Panc1 (cell line): ENCODE measurements around the gene CDK18. TPM values are rescaled to one million over a fixed set of nuclear protein-coding genes. Genes with fewer than 3 reads are reported as not detected.

ENCODE experiments used
- ATAC-seq: fragments of 200-7000 bp; cut with Tn5 transposase; 2 replicates; pipeline ENCODE4 v1.9.1; 2020; ENCODE audit warnings: mild to moderate bottlenecking, moderate library complexity
- BruUV-seq: library from RNA; stranded (reverse); fragments of 400-500 nt; replicated peaks from 2 replicates; lab custom pipeline; 2021; lab: Mats Ljungman, UMichigan
- CTCF ChIA-PET: fragments of 300-600 bp; sonication (Branson Sonifier 250); formaldehyde crosslinking; loops from one replicate; lab custom pipeline; 2022; ENCODE audit warnings: antibody characterized with exemption; lab: Charles Lee
- POLR2A ChIA-PET: fragments of 300-600 bp; sonication (Branson Sonifier 250); formaldehyde crosslinking; loops from one replicate; lab custom pipeline; 2022; ENCODE audit warnings: antibody characterized with exemption; lab: Charles Lee
- DNase-seq: peaks from one replicate; pipeline ENCODE4 v3.0.0-alpha.2; 2010; ENCODE audit warnings: low read depth, low spot score
- H3K27ac ChIP-seq: 2 replicates; pipeline ENCODE4 v1.5.1; 2011; ENCODE audit warnings: mild to moderate bottlenecking, low read length, inconsistent platforms
- H3K27me3 ChIP-seq: fragments of 200-500 bp; sonication (Bioruptor generic); 2 replicates; pipeline ENCODE4 v1.6.0; 2014; ENCODE audit warnings: low read length, inconsistent platforms; ENCODE audit not compliant: control insufficient read depth, insufficient read depth
- H3K36me3 ChIP-seq: fragments of 200-500 bp; sonication (Bioruptor generic); 2 replicates; pipeline ENCODE4 v1.5.1; 2014; ENCODE audit warnings: inconsistent platforms, mild to moderate bottlenecking, low read length, moderate library complexity; ENCODE audit not compliant: control insufficient read depth, insufficient read depth
- H3K4me1 ChIP-seq: 2 replicates; pipeline ENCODE4 v1.5.1; 2011; ENCODE audit warnings: inconsistent platforms, mild to moderate bottlenecking, low read length, moderate library complexity; ENCODE audit not compliant: control insufficient read depth, insufficient read depth
- H3K4me3 ChIP-seq, 2 experiments: 2 replicates each; pipeline ENCODE4 v1.5.1; 2011 to 2012; ENCODE audit warnings: low read depth in 2 of 2, low read length in 2 of 2, mild to moderate bottlenecking in 2 of 2, inconsistent platforms in 1 of 2, moderate library complexity in 1 of 2
- H3K9me3 ChIP-seq: fragments of 200-500 bp; sonication (Bioruptor generic); 2 replicates; pipeline ENCODE4 v1.5.1; 2014; ENCODE audit warnings: low read depth, mild to moderate bottlenecking, inconsistent platforms, low read length, moderate library complexity; ENCODE audit not compliant: control insufficient read depth, insufficient read depth
- CTCF ChIP-seq: fragments of 450-650 bp; IDR thresholded peaks from 2 replicates; pipeline ENCODE4 v1.5.1; 2017; ENCODE audit warnings: mild to moderate bottlenecking
- POLR2AphosphoS5 ChIP-seq: IDR thresholded peaks from 2 replicates; pipeline ENCODE4 v1.6.1; 2012; ENCODE audit warnings: mild to moderate bottlenecking, low read depth, low read length, moderate library complexity
- SIN3A ChIP-seq: IDR thresholded peaks from 2 replicates; pipeline ENCODE4 v1.6.1; 2012; ENCODE audit warnings: low read depth, mild to moderate bottlenecking, low read length, moderate library complexity, borderline replicate concordance; ENCODE audit not compliant: insufficient read depth
- TCF7L2 ChIP-seq: IDR thresholded peaks from 2 replicates; pipeline ENCODE4 v1.6.1; 2011; ENCODE audit warnings: mild to moderate bottlenecking, low read depth, low read length, inconsistent platforms
- in situ Hi-C: cut with HindIII; loops from 2 replicates; pipeline ENCODE4 v1.10.0; 2016; ENCODE audit warnings: low sequenced_read_pairs, low pct_unique_long_range_greater_than_20kb
- intact Hi-C: fragments of 100-400 bp; cut with micrococcal nuclease; formaldehyde crosslinking; loops from one replicate; pipeline ENCODE4 v1.10.0; 2022; ENCODE audit not compliant: unreplicated experiment
- total RNA-seq: library from RNA; stranded (reverse); gene quantifications from one replicate; pipeline ENCODE4 v1.2.1, GENCODE V29; 2021; ENCODE audit not compliant: unreplicated experiment
- TF ChIP-seq, protein P1 (sequence below), 2 experiments: IDR thresholded peaks; 2 replicates each; pipeline ENCODE4 v1.6.1; 2011 to 2012; ENCODE audit warnings: low read depth in 2 of 2, control low read depth in 1 of 2, low read length in 1 of 2, mild to moderate bottlenecking in 1 of 2, moderate library complexity in 1 of 2; ENCODE audit not compliant: insufficient read depth in 1 of 2

CDK18 gene
- total RNA-seq, 1 experiment from 2014 or later, result 7.0 TPM

DNA sequence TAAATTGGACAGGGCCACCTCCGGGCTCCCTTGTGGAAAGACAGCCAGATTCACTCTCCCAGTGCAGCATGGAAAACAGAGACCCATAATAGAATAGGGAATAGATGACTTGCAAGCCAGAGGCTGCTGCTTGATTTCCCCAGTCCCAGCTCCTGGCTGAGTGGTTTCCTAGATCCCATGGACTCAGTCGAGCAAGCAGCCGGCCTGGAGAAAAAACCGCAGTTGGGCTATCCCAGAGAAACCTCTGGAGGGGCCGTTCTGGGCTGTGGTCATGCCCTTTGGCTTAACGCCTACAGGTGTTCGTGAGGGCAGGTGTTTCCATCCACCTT, 65.7 kb downstream of the CDK18 start:
- ChIA-PET POLR2A (no interaction called here), CTCF (interaction anchor here (1.1 kb wide), 1 partner anchor 46 kb away, joined by 4 read pairs; no protein-coding TSS in a partner anchor)
- no peak; the same call in 1 of the 2 replicates for ATAC-seq
- Histone ChIP-seq H3K4me1 (no peaks in the 10 kb centered on the region; the same call in 1 of the 2 replicates), H3K4me3 (no peak overlapping the region), H3K36me3 (no peaks in the 10 kb centered on the region), H3K27me3 (peaks cover 38% of the 10 kb centered on the region), H3K9me3 (no peaks in the 10 kb centered on the region), H3K27ac (no peak overlapping the region)
- no TSS peak for BruUV-seq
- TF ChIP-seq SIN3A (no peak), CTCF (no peak), TCF7L2 (no peak), POLR2AphosphoS5 (no peak)
- TF ChIP-seq, protein P1, sequence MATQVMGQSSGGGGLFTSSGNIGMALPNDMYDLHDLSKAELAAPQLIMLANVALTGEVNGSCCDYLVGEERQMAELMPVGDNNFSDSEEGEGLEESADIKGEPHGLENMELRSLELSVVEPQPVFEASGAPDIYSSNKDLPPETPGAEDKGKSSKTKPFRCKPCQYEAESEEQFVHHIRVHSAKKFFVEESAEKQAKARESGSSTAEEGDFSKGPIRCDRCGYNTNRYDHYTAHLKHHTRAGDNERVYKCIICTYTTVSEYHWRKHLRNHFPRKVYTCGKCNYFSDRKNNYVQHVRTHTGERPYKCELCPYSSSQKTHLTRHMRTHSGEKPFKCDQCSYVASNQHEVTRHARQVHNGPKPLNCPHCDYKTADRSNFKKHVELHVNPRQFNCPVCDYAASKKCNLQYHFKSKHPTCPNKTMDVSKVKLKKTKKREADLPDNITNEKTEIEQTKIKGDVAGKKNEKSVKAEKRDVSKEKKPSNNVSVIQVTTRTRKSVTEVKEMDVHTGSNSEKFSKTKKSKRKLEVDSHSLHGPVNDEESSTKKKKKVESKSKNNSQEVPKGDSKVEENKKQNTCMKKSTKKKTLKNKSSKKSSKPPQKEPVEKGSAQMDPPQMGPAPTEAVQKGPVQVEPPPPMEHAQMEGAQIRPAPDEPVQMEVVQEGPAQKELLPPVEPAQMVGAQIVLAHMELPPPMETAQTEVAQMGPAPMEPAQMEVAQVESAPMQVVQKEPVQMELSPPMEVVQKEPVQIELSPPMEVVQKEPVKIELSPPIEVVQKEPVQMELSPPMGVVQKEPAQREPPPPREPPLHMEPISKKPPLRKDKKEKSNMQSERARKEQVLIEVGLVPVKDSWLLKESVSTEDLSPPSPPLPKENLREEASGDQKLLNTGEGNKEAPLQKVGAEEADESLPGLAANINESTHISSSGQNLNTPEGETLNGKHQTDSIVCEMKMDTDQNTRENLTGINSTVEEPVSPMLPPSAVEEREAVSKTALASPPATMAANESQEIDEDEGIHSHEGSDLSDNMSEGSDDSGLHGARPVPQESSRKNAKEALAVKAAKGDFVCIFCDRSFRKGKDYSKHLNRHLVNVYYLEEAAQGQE (IDR thresholded peaks at IDR 0.05; ENCODE audit: insufficient read depth in 1 of 2, low read depth in 2 of 2, low read length in 1 of 2), result no peak
- in situ Hi-C loops, result no loop called here
- intact Hi-C loops, result no loop called here
- DNase-seq, result no peak

- Histone ChIP-seq H3K27ac (no peak overlapping the region), H3K4me1 (no peaks in the 10 kb centered on the region; the same call in 1 of the 2 replicates), H3K4me3 (no peak overlapping the region), H3K9me3 (no peaks in the 10 kb centered on the region), H3K36me3 (no peaks in the 10 kb centered on the region), H3K27me3 (peaks cover 33% of the 10 kb centered on the region)
- BruUV-seq, result no TSS peak
- CTCF ChIA-PET, result interaction anchor here (1.1 kb wide), 1 partner anchor 47 kb away, joined by 4 read pairs; no protein-coding TSS in a partner anchor
- POLR2A ChIA-PET, result no interaction called here
- DNase-seq, result no peak
- in situ Hi-C loops, result no loop called here
- intact Hi-C loops, result no loop called here
- no peak for ATAC-seq
- TF ChIP-seq CTCF, result no peak
- no peak for TF ChIP-seq POLR2AphosphoS5
- no peak for TF ChIP-seq SIN3A
- TF ChIP-seq TCF7L2, result no peak
- TF ChIP-seq, protein P1 (IDR thresholded peaks at IDR 0.05; ENCODE audit: insufficient read depth in 1 of 2, low read depth in 2 of 2, low read length in 1 of 2), result no peak
Measured at GRCh38 chr1:205570796-205571537, 66.5 kb downstream of the CDK18 start.
